8988T (cell line): ENCODE data around the gene SMARCC1.

Experiments used
- DNase-seq: peaks from one replicate; pipeline ENCODE4 v3.0.0; 2011

SMARCC1 gene

DNA sequence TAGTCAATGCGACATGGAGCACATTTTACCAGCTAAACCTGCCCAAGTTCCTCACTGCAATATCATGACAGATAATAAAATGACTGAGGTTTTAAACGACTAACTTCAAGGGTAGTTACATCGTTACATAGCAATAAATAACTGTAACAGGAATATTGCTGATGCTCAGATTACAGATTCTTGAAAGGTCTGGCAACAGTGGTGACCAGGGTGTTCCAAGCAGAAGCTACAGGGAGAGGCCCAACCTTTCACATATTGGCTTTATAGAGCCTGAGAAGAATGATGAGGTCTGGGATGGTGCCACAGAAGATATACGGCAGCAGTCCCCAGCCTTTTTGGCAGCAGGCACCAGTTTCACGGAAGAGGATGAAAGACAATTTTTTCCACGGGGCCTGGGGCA is 151.9 kb downstream of the SMARCC1 start:
- no peak for DNase-seq

DNA sequence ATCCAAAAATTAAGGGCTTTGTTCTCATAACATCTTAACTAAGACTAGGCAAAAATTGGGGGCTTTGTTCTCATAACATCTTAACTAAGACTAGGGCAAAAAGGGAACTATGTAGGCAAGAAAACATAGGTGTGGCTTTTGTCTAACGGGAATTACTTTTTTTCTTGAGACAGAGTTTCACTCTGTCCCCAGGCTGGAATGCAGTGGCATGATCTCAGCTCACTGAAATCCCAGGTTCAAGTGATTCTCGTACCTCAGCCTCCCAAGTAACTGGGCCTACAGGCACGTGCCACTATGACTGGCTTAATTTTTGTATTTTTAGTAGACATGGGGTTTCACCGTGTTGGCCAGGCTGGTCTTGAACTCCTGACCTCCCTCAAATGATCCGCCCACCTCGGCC is 153.3 kb downstream of the SMARCC1 start:
- DNase-seq: no peak

GRCh38 chr3:47622671-47623461 is 158.8 kb downstream of the SMARCC1 start:
- no peak for DNase-seq

- no peak for DNase-seq
Measured at GRCh38 chr3:47617086-47618010, 164.3 kb downstream of the SMARCC1 start.

DNA sequence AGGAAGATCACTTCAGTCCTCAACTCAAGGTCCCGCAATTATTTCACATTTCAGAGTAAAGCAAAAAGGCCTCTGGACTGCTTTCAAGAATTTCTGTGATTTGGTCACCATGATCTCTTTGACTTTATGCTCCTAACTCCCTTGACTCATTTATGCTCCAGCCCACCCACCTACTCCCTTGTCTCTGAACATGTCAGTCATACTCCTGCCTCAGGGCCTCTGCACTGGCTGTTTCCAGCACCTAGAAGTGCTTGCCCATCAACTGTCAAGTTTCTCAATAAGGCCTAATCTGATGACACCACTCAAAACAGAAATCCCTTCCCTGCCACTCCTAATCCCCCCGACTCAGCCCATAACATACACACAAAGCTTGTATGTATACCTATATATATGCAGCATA is 166.9 kb downstream of the SMARCC1 start:
- no peak for DNase-seq

DNA sequence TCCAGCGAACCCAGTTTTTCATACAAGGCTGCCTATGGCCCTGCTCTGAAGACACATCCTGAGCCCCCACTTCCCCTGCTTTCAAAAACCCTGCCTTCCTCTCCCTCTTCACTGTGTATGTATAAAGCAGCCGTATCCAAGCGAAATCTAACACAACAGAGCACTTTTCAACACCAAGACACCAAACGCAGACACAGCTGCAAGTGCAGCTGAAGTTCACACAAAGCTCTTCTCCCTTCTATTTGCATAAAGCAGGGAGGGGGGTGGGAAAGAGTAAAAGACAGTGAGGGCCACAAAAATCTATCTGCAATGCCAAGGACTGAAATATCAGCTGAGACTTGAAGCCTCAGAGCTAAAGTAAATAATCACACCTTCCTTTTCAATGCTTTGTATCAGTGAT is 168.0 kb downstream of the SMARCC1 start:
- DNase-seq: no peak

GRCh38 chr3:47612879-47613278 is 168.8 kb downstream of the SMARCC1 start:
- no peak for DNase-seq

GRCh38 chr3:47612178-47612577 is 169.5 kb downstream of the SMARCC1 start:
- no peak for DNase-seq

- no peak for DNase-seq
Measured at GRCh38 chr3:47611576-47611975, 170.1 kb downstream of the SMARCC1 start.

GRCh38 chr3:47610583-47610982 is 171.1 kb downstream of the SMARCC1 start:
- no peak for DNase-seq

DNA sequence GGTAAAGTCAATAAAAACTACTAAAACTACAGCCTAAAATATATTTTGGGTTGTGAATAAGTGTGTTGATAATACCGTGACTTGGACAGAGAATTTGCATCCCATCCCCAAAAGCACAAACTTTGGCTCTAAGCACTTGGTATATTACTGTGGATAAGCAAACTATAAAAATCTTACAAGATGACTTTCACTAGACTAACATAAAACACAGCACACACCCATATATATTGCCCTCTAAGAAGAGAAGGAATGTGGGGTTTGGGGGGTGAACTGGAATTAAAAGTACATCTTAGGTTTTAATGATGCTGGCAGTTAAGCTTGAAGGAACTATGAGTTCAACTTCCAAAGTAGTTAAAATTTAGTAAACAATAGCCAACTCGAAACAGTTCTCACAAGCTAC is 174.4 kb downstream of the SMARCC1 start:
- no peak for DNase-seq

DNA sequence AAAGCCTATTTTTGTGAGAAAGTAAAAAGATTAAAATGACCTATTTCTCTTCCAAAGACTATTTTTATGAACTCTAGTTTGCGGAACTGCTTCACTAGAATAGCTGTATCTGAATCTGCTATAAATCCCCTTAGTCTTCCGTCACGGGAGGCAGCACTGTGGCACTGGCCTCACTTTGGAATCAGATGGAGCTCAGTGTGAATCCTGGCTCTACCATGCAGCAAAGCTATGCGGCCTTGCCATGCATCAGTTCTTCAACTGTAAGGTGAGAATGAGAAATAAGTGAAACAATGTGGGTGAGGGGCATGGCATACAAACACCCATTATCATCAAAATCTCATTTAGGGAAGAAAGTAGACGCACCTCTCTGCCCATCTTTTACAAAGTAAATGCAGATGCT is 175.5 kb downstream of the SMARCC1 start:
- DNase-seq: no peak

GRCh38 chr3:47605652-47606051 is 176.0 kb downstream of the SMARCC1 start:
- DNase-seq: no peak

- no peak for DNase-seq
Measured at GRCh38 chr3:47604145-47604544, 177.5 kb downstream of the SMARCC1 start.

DNA sequence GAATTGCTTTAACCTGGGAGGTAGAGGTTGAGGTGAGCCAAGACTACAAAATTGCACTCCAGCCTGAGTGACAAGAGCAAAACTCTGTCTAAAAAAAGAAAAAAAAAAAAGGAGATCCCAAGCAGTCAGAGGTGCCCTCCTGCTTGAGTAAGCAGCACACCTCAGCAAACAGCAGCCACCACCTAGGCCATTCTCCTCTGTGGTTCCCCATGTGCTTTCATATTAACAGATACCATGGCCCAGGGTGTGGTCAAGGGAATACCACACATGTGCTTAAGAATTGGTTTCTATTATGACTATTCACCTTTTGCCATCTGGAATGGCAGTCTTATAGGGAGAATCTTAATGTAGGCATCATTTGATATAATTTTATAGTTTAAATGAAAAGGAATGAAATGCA is 178.4 kb downstream of the SMARCC1 start:
- no peak for DNase-seq

DNA sequence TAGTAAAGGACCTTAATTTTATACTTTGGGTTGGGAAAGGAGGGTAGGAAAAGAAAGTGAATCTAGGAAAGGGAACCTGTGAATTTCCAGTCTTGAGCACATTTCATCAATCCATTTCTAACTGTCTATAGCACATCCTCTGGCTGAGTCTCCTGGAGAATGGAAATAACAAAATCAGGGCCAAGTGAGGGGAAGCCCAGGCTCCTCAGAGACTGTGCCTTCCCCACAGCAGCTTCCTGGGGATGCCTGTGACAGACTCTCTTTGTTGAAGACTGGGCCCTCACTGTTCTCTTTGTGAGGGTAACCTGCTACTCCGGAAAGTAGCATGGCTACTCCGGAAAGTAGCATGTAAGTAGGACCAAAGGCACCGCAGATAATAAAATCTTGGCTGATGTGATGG is 180.4 kb downstream of the SMARCC1 start:
- DNase-seq: no peak

DNA sequence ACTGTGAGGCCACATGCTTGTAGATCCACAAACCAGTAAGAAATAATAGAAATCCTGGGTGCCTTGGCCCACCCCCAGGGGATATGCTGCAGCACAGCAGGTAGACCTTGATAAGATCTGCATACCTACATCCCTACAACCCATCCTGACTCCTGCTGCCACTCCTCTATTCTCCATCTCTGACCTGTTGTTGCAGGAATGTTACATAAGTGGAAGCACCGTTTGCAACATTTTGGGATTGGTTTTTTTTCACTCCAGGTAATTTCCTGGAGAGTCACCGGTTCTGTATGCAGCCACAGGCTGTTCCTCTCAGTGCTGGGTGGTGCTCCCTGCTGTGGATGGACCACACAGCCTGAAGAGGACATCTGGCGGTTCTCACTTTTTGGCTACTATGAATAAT is 186.9 kb downstream of the SMARCC1 start:
- no peak for DNase-seq

- no peak for DNase-seq
Measured at GRCh38 chr3:47592066-47592795, 189.5 kb downstream of the SMARCC1 start.

GRCh38 chr3:47590216-47590615 is 191.5 kb downstream of the SMARCC1 start:
- no peak for DNase-seq

DNA sequence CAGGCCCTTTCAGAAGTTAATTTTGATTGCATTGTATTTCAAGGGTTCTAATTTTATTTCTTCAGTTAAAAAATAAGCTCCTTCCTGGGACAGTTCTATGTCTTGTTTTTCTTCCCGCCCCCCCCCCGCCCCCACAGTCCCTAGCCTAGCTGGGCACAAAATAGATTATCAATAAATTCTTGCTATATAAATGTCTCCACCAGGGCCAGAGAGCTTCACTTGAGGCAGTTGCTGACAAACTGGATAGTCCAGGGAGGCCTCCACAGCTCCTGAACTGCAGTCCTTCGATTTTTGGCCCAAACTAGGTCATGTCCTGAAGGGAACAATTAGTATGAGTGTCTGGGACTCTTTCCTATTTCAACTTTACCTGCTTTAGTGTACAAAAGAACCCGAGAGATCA is 193.1 kb downstream of the SMARCC1 start:
- DNase-seq: no peak

- no peak for DNase-seq
Measured at GRCh38 chr3:47588053-47588452, 193.6 kb downstream of the SMARCC1 start.

GRCh38 chr3:47586746-47587145 is 194.9 kb downstream of the SMARCC1 start:
- DNase-seq: no peak

DNA sequence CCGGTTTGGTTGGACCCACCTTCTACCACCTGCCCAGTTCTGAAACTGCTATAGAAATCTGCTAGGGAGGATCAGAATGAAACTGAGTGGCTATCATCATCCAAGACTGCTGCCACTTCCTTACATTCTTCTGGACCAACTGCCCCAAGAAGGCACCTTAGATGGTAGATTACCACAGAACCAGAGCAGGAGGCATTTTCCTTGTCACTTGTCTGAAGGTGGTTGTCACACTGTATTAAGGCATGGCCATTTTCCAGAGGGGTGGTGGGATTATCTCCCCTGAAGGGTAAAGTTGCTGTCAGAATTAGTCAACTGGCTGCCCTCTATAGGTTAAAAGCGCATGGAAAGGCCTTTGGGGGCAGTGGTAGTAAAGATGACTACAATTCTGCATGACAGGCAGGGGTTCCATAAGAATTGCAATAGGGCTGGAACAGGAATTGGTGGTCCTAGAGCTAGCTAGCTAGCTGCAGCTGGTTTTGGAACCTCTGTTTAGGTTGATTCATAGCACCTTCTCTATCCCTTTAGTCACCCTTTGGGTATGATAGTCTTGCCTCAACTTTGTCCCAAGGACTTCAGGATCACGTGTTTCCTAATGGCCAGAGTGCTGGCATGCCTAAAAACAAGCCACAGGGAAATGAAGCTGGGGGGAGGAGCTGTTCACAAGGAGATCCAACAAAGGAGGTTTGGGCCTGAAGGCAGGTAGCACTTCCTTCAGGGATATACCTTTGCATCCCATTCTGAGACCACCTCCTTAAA is 198.2 kb downstream of the SMARCC1 start:
- no peak for DNase-seq
